Head of caudate nucleus (tissue), 42 donors: ENCODE results near the gene NAPA.
A peak's percentile ranks its signal among the peaks of the same experiment; 100 is the strongest.
"Not testable (repeated sequence)": the region's sequence is repeated elsewhere in the genome, so short reads cannot be mapped to it uniquely, and the experiment has no call there.

Source experiments
- DNase-seq, 42 donors: peaks; one replicate each; pipeline versions ENCODE4 v3.0.0 to v3.0.0-alpha.2; 2020 to 2021; ENCODE audit warnings: mixed read lengths in 7 of 42
- intact Hi-C: fragments of 100-400 bp; cut with DNase I; formaldehyde crosslinking; loops from one replicate; pipeline ENCODE4 v1.15.0; 2022

The NAPA gene

DNA sequence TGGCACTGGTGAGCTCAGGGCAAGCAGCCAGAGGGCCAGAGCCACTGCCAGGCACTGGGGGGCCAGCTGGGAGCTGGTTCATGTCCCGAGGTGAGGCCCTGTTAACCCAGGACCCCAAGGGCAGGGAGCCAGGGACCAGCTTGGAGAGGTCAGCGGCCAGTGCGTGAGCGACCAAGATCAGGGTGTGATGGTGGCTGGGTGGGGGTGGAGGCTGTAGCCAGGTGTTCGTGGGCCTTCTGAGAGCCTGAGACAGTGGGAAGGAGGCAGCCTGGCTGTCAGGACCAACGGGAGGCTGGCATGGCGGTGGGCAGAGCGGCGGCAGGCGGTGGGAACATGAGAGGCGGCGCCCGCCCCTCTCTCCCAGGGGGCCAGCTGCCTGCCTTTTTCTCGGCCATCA, 22.7 kb downstream of the NAPA start:
- no peak for DNase-seq

DNA sequence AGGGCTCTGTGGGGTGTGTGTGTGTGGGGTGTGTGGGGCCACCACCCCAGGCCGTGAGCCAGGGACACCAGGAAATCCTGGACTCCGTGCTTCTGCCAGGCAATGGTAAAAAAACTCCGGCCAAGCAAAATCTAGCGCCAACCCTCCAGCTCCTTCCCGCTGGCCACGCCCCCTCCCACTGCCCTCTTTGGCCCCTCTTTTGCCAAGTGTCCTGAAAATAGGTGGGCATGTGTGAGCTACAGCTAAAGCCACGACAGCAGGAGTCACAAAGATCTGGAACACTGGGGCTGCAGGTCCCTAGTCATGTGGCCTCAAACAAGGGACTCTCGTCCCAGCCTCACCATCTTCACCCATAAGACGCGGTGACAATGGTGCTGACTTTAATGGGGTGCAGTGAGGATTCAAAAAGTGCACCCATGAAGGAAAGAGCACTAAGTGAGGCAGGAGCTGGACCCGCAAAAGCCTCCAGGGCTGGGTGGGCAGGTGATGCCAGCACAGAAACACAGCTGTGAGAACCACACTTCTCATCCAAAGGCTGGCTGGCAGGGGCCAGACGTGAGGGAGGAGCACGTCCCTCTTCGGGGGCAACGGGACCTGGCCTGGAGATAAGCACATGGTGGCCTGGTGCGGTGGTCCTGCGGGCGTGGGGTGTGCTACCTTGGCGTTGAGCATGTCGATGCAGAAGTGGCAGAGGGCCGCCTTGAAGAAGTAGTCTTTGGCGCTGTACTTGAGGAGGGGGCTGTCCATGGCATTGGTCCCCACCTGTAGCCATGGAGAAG, 23.3 kb downstream of the NAPA start:
- intact Hi-C loops, result no loop called here
- DNase-seq, result no peak

More for the DNA sequence above, 22.7 kb downstream of the NAPA start:
- intact Hi-C loops, result no loop called here

DNA sequence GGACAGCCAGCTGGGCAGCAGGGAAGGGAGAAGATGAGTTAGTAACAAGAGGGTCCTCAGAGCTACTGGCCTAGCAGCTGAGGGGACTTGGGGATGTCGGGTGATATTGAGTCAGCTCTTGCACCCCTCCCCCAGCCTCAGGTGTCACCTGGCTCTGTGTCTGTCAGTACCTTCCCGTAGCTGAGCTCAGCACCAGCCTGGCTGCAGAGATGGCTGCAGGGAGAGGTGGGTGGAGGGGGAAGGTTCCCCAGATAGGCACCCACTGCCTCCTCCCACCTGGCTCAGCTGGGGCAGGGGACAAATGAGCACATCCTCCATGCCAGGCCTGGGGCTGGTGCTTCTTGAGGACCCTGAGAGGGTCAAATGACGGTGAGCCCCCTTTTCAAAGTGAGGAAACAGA, 24.0 kb downstream of the NAPA start:
- intact Hi-C loops, result no loop called here
- peak in 7 of 42 donors; percentile 26 to 61 (median 46) for DNase-seq

- intact Hi-C loops, result no loop called here
- DNase-seq, result no peak
These were observed 24.8 kb downstream of the NAPA start for GRCh38 chr19:47490031-47490430.

DNA sequence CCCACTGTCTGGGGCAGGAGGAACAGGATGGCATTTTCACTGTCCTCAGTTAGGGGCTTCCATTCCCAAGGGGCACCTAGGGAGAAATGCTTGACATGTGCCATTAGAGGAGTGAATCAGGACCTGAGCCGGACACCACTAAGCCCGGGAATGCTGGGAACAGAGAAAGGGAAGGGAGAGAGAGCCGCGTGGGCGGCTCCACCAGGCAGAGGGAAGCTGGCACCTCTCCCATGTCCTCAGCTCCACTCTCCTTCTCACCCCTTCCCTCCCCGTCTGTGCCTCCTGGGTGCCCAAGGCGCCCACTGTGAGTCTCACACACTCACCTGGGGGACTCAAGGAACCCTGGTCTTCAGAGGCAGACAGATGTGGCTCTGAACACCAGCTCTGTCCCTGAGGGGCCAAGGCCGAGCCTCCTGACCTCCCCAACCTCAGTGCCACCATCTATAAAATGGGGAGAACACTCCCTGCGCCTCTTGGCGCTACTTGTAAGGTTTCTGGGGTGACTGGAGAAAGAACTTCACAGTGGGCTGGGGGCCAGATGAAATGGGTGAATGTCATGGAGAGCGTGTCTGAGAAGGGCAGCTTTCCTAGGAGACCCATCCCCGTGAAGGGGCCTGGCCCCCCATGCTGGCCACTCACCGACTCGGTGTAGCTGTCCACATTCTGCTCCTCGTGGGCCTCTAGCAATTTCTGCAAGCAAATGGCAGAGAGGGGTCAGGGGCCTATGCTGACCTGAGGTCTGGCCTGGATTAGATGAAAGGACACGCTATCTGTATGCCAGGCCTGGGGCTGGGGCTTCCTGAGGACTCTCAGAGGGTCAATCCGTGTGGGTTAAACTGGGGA, 25.6 kb downstream of the NAPA start:
- no peak for DNase-seq
- intact Hi-C loops, result no loop called here

DNA sequence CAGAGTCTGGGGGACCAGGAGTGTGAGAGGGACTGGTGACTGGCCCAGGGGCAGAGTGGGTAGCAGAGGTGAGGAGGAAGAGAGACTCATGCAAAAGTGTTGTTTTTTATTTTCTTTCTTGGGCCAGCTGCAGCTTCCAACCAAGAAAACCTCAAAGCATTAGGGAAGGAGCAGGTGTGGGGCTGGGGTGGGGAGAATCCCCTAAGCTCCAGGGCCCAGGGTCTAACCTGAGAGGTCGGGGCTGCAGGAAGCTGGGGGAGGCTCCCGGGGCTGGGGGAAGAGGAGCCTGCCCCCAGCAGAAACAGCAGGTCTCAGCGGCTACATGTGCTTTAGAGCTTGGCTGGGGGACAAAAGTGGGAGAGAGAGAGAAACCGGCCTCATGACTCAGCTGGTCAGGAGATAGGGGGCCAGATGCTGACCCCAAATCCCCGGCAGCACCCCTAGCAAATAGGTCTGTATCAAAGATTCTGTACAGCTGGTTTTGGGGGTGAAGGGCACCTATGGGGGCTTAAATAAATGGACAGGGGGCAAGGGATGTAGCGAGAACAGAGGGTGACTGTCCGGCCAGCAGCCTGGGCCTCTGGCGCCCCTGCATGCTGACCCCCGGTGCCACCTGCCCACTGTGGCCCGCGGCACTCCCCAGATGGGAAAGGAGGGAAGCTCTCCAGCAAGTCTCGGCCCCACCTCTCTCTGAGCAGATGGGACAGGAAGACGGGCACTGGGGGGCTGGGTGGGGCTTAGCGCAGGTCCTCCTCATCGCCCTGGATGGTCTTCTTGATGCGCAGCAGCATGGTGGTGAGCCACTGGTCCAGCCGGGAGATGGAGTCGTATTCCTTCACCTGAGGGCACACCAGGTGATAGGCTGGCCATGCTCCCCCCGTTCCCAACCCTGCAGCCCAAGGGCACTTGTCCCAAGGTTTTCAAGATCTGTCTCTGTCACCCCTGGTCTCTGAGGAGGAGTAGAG, 27.0 kb downstream of the NAPA start:
- intact Hi-C loops, result no loop called here
- DNase-seq, result no peak

GRCh38 chr19:47486900-47487299, 28.0 kb downstream of the NAPA start:
- DNase-seq, result no peak
- intact Hi-C loops, result no loop called here

- DNase-seq, intact Hi-C loops: not testable (repeated sequence)
These were observed 28.6 kb downstream of the NAPA start for GRCh38 chr19:47486220-47486619.

DNA sequence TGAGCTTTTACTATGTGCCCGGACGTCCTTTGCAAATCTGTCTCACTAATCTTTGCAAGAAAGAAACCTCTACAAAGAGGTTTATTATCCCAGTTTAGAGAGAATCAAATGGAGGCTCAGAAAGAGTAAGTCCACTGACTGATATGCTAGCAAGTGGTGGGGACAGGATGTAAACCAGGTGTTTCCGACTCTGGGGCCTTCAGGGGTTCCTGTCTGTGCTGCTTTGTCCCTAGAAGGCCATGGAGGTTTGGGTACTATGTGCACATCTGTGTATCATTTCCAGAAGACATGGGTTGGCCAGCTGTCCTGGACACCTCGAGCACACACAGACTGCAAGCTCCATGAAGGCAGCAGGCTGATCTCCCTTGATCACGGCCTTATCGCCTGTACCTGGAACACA, 29.7 kb downstream of the NAPA start:
- intact Hi-C loops, result no loop called here
- DNase-seq, result no peak

DNA sequence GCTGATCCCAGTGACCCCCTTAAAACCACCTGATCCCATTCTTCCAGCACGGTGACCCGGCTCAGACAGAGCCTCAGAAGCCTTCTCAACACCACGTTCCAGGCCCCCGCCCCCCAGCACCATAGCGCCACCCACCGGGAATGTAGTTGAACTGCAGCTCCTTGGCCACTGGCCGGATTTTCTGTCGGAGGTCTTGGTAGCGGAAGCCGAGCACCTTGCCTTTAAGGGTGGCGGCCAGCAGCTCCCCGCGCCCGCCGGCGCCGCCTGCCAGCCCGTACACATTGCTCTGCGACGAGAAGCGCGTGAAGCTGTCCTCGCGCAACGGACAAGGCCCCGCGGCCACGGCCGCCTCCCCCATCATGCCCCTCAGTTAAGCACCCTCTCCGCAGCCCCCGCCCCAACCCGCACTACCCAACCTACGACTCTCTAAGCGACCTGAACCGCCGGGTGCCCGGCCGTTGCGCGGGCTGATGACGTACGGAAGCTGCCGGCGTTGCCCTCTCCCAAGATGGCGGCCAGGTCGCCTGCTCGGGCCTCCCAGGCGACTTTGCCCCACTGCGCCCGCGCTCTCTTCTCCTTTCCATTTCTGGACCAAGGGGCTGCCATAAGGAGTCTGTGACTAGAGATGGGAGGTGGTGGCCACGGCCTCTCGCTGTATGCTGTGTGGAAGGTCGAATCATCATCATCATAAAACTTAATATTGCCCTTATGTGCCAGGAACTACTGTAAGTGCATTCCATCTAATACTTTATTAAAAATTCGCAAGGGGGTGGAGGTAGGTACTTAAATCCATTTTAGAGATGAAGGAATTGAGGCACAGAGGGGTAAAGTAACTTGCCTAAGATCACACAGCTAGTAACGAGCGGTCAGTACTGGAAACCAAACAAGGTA, 30.8 kb downstream of the NAPA start, which contains the start of gene KPTN:
TSS of gene KPTN (minus strand) at position 420 of the 891 bp plus-strand sequence. CDS start at position 361, 59 bp downstream.
- DNase-seq, result peak; percentile 70 to 96 (median 89)
- intact Hi-C loops, result no loop called here

DNA sequence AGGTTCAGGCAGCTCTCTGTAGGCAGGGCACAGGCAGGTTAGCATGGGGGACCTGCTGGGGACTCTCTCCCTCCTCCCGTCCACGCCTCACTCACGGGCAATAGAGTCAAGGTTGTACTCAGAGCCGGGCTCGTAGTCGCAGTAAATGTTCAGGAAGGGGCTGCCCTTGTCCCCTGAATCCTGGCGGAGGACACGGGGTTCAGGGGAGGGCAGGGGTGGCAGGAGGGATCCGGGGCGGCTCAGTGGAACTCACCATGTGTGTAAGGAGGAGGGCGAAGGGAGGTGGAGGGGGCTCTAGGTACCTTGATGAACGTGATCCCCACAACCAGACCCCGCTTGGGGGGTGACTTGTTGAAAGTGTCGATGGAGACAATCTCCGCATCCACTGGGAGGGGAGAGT, 31.7 kb downstream of the NAPA start:
- intact Hi-C loops, result no loop called here
- DNase-seq, result no peak

DNA sequence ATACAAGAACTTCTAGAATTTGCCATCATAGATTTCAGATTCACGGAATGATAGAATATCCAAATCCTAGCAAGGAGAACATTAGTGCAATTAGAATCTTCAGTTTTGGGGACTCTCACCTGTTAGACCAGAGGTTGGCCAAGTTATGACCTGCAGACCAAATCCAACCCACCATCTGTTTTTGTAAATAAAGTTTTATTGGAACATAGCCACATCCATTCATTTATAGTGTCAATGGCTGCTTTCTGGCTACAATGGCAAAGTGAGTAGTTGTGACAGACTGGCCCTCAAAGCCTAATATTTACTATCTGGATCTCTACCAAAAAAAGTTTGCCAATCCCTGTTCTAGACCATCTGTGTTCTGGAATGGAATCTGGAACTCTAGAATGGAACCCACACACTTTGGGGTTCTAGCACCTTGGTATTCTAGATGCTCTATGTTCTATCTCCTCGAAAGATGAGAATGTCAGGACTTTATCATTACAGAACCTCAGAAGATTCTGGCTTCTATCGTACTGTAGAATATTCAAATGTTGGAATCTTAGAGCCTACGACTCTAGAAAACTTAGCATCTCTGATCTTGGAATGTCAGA, 33.3 kb downstream of the NAPA start:
- intact Hi-C loops, result no loop called here

DNA sequence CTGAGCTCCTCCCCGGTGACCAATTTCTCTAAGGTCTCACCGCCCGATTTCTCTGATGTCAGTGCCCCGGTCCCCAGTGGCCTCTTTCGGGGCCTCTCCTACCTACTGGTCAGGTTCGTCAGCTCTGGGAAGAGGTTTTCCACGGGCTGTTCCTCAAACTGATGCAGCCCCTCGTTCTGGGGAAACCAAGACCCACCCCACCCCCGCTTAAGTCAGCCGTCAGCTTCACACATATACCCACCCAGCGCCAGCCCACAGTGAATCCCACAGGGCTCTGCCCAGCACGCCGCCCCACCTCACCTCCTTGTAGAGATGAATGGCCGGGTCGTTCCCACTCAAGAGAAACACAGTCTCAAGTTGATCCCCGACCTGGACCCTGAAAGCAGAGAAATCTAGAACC, 34.2 kb downstream of the NAPA start:
- intact Hi-C loops, result no loop called here
- no peak for DNase-seq

More for the DNA sequence above, 33.3 kb downstream of the NAPA start:
- no peak for DNase-seq

GRCh38 chr19:47479701-47480503, 35.0 kb downstream of the NAPA start:
- no peak for DNase-seq
- intact Hi-C loops, result no loop called here

- no peak for DNase-seq
- intact Hi-C loops, result no loop called here
These were observed 38.4 kb downstream of the NAPA start for GRCh38 chr19:47476438-47476972.

- intact Hi-C loops, result no loop called here
- DNase-seq, result no peak
These were observed 39.4 kb downstream of the NAPA start for GRCh38 chr19:47475465-47475864.

GRCh38 chr19:47473336-47473735, 41.5 kb downstream of the NAPA start:
- DNase-seq, result no peak
- intact Hi-C loops, result no loop called here
